ENCODE measurements around the gene GPX6.

DNA sequence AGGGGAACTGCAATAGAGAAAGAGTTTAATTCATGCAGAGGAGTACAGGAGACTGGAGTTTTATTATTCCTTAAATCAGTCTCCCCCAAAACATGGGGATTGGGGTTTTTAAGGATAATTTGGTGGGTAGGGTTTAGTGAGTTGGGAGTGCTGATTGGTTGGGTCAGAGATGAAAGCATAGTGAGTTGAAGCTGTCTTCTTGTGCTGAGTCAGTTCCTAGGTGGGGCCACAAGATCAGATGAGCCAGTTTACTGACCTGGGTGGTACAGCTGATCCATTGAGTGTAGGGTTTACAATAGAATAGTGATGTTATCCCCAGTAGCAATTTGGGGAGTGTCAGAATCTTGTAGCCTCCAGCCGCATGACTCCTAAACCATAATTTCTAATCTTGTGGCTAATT, 29.1 kb downstream of the GPX6 start:
- no peak for TF ChIP-seq EZH2 (IDR thresholded peaks at IDR 0.05; ENCODE audit: borderline replicate concordance, low read depth, low read length, poor library complexity, severe bottlenecking)
- TF ChIP-seq, protein P1, sequence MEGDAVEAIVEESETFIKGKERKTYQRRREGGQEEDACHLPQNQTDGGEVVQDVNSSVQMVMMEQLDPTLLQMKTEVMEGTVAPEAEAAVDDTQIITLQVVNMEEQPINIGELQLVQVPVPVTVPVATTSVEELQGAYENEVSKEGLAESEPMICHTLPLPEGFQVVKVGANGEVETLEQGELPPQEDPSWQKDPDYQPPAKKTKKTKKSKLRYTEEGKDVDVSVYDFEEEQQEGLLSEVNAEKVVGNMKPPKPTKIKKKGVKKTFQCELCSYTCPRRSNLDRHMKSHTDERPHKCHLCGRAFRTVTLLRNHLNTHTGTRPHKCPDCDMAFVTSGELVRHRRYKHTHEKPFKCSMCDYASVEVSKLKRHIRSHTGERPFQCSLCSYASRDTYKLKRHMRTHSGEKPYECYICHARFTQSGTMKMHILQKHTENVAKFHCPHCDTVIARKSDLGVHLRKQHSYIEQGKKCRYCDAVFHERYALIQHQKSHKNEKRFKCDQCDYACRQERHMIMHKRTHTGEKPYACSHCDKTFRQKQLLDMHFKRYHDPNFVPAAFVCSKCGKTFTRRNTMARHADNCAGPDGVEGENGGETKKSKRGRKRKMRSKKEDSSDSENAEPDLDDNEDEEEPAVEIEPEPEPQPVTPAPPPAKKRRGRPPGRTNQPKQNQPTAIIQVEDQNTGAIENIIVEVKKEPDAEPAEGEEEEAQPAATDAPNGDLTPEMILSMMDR (conservative IDR thresholded peaks at IDR 0.05; ENCODE audit: low read depth, low read length), result no peak

Data from A673 (cell line).